ENCODE measurements around the gene OSGEP.

DNA sequence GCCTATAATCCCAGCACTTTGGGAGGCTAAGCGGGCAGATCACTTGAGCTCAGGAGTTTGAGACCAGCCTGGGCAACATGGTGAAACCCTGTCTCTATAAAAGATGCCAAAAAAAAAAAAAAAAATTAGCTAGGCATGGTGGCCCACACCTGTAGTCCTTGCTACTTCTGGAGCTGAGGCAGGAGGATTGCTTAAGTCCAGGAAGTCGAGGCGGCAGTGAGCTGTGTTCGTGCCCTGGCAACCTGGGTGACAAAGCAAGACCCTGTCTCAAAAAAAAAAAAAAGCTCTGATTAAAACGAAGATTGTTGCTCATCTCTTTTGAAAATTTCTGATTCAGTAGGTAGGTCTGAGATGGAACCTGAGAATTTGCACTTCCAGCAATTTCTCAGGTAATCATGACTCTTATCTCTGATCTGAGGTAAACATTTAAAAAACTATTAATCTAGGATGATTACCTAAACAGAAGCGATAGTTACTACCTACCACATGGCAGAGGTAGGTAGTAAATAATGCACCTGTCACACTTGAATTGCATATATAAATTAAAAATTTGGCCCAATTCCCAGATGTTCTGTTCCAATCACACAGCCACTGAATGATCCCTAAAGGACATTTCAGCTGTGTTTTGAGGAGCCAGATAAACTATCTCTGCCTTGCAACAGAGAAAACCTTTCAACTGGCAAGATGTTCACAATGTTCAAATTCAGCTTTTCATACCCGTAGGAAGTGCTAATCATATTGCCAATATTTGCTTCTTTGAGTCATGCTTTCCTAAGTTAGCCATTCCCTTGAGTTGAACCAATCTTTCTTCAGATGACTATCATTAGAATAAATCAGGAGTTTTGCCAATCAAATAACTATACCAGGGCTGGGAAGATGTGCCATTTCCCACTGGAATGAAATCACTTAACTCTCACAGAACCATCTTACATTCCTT lies 37.1 kb downstream of the OSGEP start:
- TF ChIP-seq POLR2AphosphoS5 (IDR thresholded peaks at IDR 0.05) (no peak), POLR2A (IDR thresholded peaks at IDR 0.05) (no peak)
- TF ChIP-seq, protein P1, sequence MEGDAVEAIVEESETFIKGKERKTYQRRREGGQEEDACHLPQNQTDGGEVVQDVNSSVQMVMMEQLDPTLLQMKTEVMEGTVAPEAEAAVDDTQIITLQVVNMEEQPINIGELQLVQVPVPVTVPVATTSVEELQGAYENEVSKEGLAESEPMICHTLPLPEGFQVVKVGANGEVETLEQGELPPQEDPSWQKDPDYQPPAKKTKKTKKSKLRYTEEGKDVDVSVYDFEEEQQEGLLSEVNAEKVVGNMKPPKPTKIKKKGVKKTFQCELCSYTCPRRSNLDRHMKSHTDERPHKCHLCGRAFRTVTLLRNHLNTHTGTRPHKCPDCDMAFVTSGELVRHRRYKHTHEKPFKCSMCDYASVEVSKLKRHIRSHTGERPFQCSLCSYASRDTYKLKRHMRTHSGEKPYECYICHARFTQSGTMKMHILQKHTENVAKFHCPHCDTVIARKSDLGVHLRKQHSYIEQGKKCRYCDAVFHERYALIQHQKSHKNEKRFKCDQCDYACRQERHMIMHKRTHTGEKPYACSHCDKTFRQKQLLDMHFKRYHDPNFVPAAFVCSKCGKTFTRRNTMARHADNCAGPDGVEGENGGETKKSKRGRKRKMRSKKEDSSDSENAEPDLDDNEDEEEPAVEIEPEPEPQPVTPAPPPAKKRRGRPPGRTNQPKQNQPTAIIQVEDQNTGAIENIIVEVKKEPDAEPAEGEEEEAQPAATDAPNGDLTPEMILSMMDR (IDR thresholded peaks at IDR 0.05) = no peak
